ENCODE measurements around the gene TEX54.
"Not testable (repeated sequence)": the region's sequence is repeated elsewhere in the genome, so short reads cannot be mapped to it uniquely, and the experiment has no call there.

TEX54 gene

GRCh38 chr11:62832336-62833234 lies at the start of gene TEX54:
Gene TEX54 (minus strand): TSS chr11:62832841.
- no peak for DNase-seq (ENCODE audit: low read depth in 2 of 2)

GRCh38 chr11:62882431-62882749 lies 49.7 kb upstream of the TEX54 start:
- no peak for DNase-seq (ENCODE audit: low read depth in 2 of 2)

- DNase-seq (ENCODE audit: low read depth in 2 of 2) = peak; percentile 88 to 93
Observed at GRCh38 chr11:62881579-62882430, 49.2 kb upstream of the TEX54 start.

- DNase-seq (ENCODE audit: low read depth in 2 of 2) = peak; percentile 78 to 82
Observed at GRCh38 chr11:62880803-62881578, 48.4 kb upstream of the TEX54 start, which contains the start of gene SLC3A2. Gene SLC3A2 (plus strand): TSS chr11:62880896. CDS start chr11:62881024, 128 bp downstream.

- peak; percentile 32 to 36 for DNase-seq (ENCODE audit: low read depth in 2 of 2)
Observed at GRCh38 chr11:62880231-62880802, 47.7 kb upstream of the TEX54 start.

- no peak for DNase-seq (ENCODE audit: low read depth in 2 of 2)
Observed at GRCh38 chr11:62879235-62879978, 46.8 kb upstream of the TEX54 start.

- DNase-seq (ENCODE audit: low read depth in 2 of 2) = no peak
Observed at GRCh38 chr11:62876712-62877111, 44.1 kb upstream of the TEX54 start.

GRCh38 chr11:62875698-62876478 lies 43.2 kb upstream of the TEX54 start:
- DNase-seq (ENCODE audit: low read depth in 2 of 2) = no peak

- no peak for DNase-seq (ENCODE audit: low read depth in 2 of 2)
Observed at GRCh38 chr11:62874851-62875250, 42.2 kb upstream of the TEX54 start.

GRCh38 chr11:62865635-62866034 lies 33.0 kb upstream of the TEX54 start:
- DNase-seq (ENCODE audit: low read depth in 2 of 2) = no peak

GRCh38 chr11:62863687-62864335 lies 31.2 kb upstream of the TEX54 start:
- DNase-seq (ENCODE audit: low read depth in 2 of 2) = no peak

- not testable (repeated sequence) for DNase-seq (ENCODE audit: low read depth in 2 of 2)
Observed at GRCh38 chr11:62861564-62862192, 29.0 kb upstream of the TEX54 start.

- no peak for DNase-seq (ENCODE audit: low read depth in 2 of 2)
Observed at GRCh38 chr11:62860835-62861563, 28.4 kb upstream of the TEX54 start.

- DNase-seq (ENCODE audit: low read depth in 2 of 2) = not testable (repeated sequence)
Observed at GRCh38 chr11:62859281-62859703, 26.7 kb upstream of the TEX54 start.

- DNase-seq (ENCODE audit: low read depth in 2 of 2) = no peak
Observed at GRCh38 chr11:62858201-62858600, 25.6 kb upstream of the TEX54 start.

- DNase-seq (ENCODE audit: low read depth in 2 of 2) = no peak
Observed at GRCh38 chr11:62857541-62857982, 24.9 kb upstream of the TEX54 start.

- no peak for DNase-seq (ENCODE audit: low read depth in 2 of 2)
Observed at GRCh38 chr11:62856333-62856895, 23.8 kb upstream of the TEX54 start.
